ENCODE results near the gene CCDC50.

GRCh38 chr3:191431160-191431822 lies 102.1 kb downstream of the CCDC50 start:
- no peak for TF ChIP-seq CTCF (conservative IDR thresholded peaks at IDR 0.05; ENCODE audit: low read length)
- no peak for TF ChIP-seq EZH2phosphoT487 (IDR thresholded peaks at IDR 0.05; ENCODE audit: borderline replicate concordance)

Measured in Loucy (cell line).